Stimulated activated CD4-positive, alpha-beta T cell treated with anti-CD3 and anti-CD28 coated beads, Interleukin-15, amount 100 ng/mL, for 48 hours (primary cell): Measurements from ENCODE around the gene PDGFA.
A peak's percentile ranks its signal among the peaks of the same experiment; 100 is the strongest.

Experiments used
- DNase-seq, 2 donors: peaks; one replicate each; pipeline ENCODE4 v3.0.0-alpha.2; 2020; ENCODE audit warnings: low read depth in 2 of 2

The PDGFA gene

DNA sequence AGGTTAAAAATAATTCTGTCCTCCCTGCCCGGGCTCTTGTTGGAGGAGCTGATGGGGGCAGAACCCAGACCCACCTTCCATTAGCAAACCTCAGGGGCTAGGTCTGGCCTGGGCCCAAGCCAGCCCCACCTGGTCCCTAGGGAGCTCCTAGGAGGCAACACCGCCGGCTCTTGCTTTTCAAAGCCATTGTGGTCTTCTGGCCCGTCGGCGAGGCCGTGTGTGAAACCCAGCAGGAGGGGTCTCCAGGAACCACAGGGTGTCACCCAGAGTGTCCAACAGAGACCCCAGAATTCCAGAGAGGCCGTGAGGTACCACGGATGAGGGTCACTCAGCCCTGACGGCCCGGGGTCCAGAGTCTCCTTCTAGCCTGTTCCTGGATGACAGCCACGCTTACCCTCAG lies 16.6 kb upstream of the PDGFA start:
- no peak for DNase-seq

- no peak for DNase-seq
Measured at GRCh38 chr7:534959-535358, 15.3 kb upstream of the PDGFA start.

GRCh38 chr7:534075-534474 lies 14.4 kb upstream of the PDGFA start:
- DNase-seq = no peak

DNA sequence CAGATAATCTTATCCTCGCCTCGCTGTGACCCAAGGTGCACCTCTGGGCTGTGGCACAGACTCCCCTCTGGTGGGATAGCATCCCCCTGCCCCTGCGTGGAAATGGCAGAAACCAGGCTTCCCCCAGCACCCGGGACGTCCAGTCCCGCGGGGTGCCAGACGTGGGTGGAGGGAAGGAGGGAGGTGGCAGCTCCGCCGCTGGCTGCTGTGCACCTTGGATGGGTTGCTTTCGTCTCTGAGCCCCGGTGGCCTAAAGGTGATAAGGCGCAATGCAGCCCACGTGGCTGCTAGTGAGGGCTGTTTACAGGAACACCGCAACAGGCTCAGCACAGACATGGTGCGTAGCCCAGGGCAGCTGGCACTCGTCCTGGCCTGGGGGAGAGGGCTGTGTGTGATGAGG lies 13.6 kb upstream of the PDGFA start:
- DNase-seq = no peak

DNA sequence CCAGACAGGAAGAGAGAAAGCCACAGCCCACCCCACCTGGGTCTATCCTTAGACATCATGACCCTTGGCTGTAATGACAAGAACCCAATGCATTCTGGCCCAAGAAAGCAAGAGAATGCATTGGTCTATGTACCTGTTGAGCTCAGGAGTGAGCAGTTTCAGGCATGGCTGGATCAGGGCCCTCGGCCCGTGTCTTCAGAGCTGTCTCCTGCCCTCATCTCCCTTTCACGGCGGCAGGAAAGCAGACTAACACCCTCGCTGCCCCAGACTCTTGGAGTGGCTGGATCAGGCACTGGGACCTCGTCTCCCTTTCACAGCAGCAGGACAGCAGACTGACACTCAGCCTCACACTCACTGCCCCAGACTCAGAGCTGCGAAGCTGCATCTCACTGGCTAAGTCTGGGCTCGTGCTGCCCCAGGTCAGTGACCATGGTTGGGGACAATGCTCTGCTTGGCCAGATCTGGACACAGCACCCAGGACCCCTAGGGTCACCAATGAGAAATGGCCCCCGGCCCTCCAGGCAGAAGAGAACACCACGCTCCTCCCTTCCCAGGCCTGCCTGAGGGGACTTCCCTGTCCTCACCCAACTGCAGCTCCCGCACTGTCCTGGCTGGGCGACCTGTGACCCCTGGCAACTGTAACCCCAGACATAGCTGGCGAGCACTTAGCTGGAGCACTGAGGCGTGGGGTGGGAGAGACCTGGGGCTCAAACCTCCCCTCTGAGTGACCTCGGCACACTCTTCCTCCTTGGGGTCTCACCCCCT lies 12.9 kb upstream of the PDGFA start:
- DNase-seq = no peak

- DNase-seq = no peak
Measured at GRCh38 chr7:531777-532176, 12.1 kb upstream of the PDGFA start.

GRCh38 chr7:528451-528850 lies 8.8 kb upstream of the PDGFA start:
- DNase-seq = no peak

- no peak for DNase-seq
Measured at GRCh38 chr7:527723-528122, 8.1 kb upstream of the PDGFA start.

DNA sequence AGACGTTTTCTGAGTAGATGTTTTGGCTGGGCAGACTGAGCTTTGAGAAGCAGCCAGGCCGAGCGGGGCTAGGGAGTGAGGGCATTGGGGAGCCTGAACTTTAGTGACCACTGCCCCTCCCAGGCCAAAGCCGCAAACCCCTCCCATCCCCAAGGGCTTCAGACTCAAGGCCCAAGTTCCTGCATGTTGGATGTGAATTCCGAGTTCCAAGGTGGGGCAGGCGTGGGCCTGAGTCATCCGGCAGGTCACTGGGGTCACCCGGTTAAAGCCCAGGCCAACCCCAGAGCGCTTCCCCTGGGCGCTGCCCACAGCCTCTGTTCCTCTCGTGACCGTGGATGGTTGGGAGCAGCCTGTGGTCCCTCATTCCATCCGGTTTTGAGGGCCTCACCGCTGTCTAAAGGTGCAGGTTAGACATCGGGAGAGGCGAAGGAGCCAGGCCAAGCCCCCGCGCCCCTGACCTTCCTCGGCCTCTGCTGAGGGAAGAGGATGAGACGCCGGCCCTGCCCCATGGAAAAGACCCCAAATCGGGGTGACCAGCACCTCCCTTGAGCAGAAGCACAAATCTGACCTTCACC lies 6.9 kb upstream of the PDGFA start:
- no peak for DNase-seq

- DNase-seq = no peak
Measured at GRCh38 chr7:525740-526139, 6.1 kb upstream of the PDGFA start.

- no peak for DNase-seq
Measured at GRCh38 chr7:524800-525199, 5.2 kb upstream of the PDGFA start.

GRCh38 chr7:523347-524336 lies 4.0 kb upstream of the PDGFA start:
- no peak for DNase-seq

- DNase-seq = no peak
Measured at GRCh38 chr7:522951-523314, 3.3 kb upstream of the PDGFA start.

DNA sequence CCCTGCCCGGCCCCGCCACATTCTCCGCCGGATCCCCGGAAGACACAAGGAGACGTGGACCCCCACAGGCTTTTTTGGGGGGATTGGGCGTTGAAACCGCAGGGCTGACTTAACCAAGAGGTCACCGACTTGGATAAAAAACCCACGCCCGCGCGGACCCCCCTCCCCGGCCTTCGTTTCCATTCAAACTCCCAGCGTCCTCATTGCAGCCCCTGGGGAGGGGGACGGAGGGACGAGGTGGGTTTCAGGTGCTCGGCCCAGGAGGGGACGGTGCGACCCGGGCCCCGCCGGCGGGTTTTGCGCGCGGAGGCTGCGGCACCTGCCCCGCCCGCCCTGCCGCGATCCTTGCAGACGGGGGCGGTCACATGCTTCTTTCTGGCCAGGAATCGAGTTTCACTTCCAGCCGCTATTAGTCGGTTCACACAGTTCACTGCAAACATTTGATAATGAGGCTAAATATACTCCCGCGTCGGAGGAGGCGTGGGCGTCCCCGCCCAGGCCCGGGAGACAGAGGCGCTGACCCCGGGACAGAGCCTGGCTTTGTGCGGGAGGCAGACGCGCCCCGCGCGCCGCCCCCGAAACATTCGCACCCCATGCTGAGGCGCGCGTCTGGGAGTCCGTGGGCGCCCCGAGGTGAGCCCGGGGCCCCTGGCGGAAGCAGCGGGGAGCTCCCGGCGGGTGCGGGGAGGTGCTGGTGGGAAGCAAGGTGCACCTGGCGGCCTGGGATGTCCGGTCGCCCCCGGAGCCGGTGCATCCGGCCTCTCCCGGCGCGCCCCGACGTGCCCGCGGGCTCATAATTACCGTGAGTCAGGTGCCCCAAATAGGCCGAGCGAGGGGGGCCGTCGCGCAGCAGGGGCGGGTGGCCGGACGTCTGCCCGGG lies 2.7 kb upstream of the PDGFA start:
- DNase-seq = no peak

- DNase-seq = no peak
Measured at GRCh38 chr7:521221-522070, 1.8 kb upstream of the PDGFA start.

DNA sequence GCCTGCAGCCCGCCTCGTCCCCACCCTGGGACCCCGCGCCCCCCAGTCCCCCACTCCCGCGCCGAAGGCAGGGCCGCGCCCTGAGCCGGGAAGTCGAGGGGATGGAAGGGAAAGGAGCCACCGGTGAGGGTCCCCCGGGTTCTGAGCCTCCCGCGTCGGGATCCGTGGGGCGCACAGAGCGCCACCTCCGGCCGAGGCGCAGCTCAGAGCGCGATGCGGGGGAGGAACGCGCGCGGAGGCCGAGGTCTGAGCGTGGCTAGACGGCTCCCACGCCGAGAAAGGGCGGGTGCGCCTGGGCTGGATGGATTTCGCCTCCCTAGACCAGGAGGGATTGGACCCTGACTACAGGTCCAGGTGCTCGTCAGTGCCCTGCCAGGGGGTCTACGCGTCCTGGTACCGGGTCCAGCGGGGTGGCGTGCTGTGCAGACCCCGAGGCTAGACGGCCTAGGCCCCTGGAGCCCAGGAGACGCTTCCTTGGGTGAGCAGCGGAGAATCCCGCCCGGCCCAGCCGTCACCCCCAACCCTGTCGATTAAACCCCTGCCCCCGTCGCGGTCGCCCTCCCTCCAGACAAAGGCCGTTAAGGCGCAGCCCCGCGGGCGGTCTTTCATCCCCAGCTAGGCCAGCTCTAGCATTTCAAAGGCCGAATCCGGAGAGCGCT lies 986 bp upstream of the PDGFA start:
- no peak for DNase-seq

DNA sequence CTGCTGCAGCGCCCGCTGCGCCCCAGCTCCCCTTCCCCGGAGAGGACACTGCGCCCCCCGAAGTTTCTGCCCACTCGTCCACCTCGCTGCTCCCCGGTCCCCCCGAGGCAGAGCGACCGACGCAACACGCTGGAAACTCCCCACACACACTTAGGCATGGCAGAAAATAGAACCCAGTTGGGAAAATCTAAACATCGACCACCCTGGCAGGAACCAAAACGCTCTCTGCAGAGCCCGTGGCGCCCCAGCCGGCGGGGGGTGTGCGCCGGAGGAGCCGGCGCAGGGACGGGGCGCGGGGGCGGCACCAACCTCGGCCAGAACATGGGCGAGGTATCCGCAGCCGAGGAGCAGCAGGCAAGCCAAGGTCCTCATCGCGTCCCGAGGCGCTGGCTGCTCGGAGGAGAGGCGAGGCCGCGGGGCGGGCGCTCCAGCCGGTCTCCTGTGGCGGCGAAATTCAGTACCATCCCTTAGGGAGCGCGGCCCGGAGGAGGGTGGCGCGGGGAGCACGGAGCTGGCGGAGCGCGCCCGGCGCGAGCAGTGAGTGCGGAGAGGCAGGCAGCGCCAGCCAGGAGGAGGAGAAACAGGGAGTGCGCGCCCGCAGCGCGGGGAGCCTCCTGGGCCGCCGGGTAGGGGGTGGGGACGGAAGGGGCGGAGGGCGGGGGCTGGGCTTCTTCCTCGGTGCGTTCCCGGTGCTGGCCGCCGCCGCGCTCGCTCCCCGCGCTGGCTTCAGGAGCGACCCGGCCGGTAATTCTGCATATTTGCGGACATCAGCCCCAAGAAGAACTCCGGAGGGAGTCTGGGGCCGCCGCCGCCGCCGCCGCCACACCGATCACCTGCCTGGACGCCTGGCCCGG lies 789 bp downstream of the PDGFA start:
- DNase-seq = peak in 1 of 2 donors; percentile 10

- DNase-seq = no peak
Measured at GRCh38 chr7:517774-518629, 1.6 kb downstream of the PDGFA start.
